Measurements from ENCODE around the gene HMGN1.
"Not testable (repeated sequence)": the region's sequence is repeated elsewhere in the genome, so short reads cannot be mapped to it uniquely, and the experiment has no call there.

DNA sequence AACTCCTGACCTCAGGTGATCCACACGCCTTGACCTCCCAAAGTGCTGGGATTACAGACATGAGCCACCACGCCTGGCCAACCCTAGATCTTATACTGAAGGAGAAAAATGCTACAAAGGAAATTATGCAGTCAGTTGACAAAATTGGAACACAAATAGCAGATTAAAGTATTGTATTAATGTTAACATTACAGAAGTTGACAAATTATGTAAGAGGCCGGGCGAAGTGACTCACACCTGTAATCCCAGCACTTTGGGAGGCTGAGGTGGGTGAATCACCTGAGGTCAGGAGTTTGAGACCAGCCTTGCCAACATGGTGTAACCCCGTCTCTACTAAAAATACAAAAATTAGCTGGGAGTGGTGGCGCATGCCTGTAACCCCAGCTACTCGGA, 21.0 kb upstream of the HMGN1 start:
- TF ChIP-seq EZH2 (IDR thresholded peaks at IDR 0.05; ENCODE audit: borderline replicate concordance, low read length): not testable (repeated sequence)
- TF ChIP-seq, protein P1, sequence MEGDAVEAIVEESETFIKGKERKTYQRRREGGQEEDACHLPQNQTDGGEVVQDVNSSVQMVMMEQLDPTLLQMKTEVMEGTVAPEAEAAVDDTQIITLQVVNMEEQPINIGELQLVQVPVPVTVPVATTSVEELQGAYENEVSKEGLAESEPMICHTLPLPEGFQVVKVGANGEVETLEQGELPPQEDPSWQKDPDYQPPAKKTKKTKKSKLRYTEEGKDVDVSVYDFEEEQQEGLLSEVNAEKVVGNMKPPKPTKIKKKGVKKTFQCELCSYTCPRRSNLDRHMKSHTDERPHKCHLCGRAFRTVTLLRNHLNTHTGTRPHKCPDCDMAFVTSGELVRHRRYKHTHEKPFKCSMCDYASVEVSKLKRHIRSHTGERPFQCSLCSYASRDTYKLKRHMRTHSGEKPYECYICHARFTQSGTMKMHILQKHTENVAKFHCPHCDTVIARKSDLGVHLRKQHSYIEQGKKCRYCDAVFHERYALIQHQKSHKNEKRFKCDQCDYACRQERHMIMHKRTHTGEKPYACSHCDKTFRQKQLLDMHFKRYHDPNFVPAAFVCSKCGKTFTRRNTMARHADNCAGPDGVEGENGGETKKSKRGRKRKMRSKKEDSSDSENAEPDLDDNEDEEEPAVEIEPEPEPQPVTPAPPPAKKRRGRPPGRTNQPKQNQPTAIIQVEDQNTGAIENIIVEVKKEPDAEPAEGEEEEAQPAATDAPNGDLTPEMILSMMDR (IDR thresholded peaks at IDR 0.05; ENCODE audit: low read length): not testable (repeated sequence)
